GM12891 (cell line): ENCODE results near the gene DDAH2.
A peak's percentile ranks its signal among the peaks of the same experiment; 100 is the strongest.

Experiments used
- DNase-seq: peaks from one replicate; pipeline ENCODE4 v3.0.0; 2011; ENCODE audit warnings: low spot score; ENCODE audit not compliant: insufficient read length
- FAIRE-seq: peaks from 2 replicates; lab custom pipeline; 2011; peaks lifted over from hg19 to GRCh38; lab: Jason Lieb, UNC
- PAX5 ChIP-seq: IDR thresholded peaks from 2 replicates; pipeline ENCODE4 v1.6.1; 2011; ENCODE audit warnings: low read length, moderate library complexity, mild to moderate bottlenecking; ENCODE audit not compliant: insufficient read depth, severe bottlenecking
- POLR2A ChIP-seq: IDR thresholded peaks from 2 replicates; pipeline ENCODE4 v1.6.1; 2011; ENCODE audit warnings: low read depth, low read length, control low read depth
- POLR2AphosphoS5 ChIP-seq: IDR thresholded peaks from 2 replicates; pipeline ENCODE4 v1.6.1; 2011; ENCODE audit warnings: low read depth, low read length, control low read depth
- POU2F2 ChIP-seq: IDR thresholded peaks from 2 replicates; pipeline ENCODE4 v1.6.1; 2011; ENCODE audit warnings: low read depth, mild to moderate bottlenecking, control low read depth, low read length, moderate library complexity
- SPI1 ChIP-seq: IDR thresholded peaks from 2 replicates; pipeline ENCODE4 v1.6.1; 2011; ENCODE audit warnings: low read depth, low read length, control low read depth
- TAF1 ChIP-seq: IDR thresholded peaks from 2 replicates; pipeline ENCODE4 v1.6.1; 2011; ENCODE audit warnings: low read depth, low read length, control low read depth

Gene DDAH2

GRCh38 chr6:31707701-31708100, 21.4 kb downstream of the DDAH2 start:
- FAIRE-seq (no peak), DNase-seq (no peak)
- TF ChIP-seq SPI1 (no peak), PAX5 (no peak), POU2F2 (no peak), TAF1 (no peak), POLR2AphosphoS5 (no peak), POLR2A (no peak)

GRCh38 chr6:31706599-31706998, 22.5 kb downstream of the DDAH2 start, which contains the start of gene LY6G6F:
TSS of gene LY6G6F (plus strand) at chr6:31706866. CDS start at chr6:31706907, 41 bp downstream.
- FAIRE-seq = no peak
- DNase-seq = no peak
- TF ChIP-seq PAX5 = no peak
- no peak for TF ChIP-seq POLR2AphosphoS5
- TF ChIP-seq POU2F2 = no peak
- TF ChIP-seq POLR2A = no peak
- TF ChIP-seq SPI1 = no peak
- TF ChIP-seq TAF1 = no peak

GRCh38 chr6:31705931-31706330, 23.2 kb downstream of the DDAH2 start:
- TF ChIP-seq PAX5 (no peak), POLR2A (no peak), POLR2AphosphoS5 (no peak), POU2F2 (no peak), TAF1 (no peak), SPI1 (no peak)
- DNase-seq (no peak), FAIRE-seq (no peak)

- TF ChIP-seq POU2F2 (no peak; the same call in 1 of the 2 replicates), SPI1 (no peak), TAF1 (peak; percentile 47), POLR2AphosphoS5 (peak; percentile 56; the same call in 1 of the 2 replicates), POLR2A (peak; percentile 76), PAX5 (peak; percentile 31)
- FAIRE-seq (peak; percentile 98), DNase-seq (peak; percentile 96)
Measured at GRCh38 chr6:31702819-31703716, 26.0 kb downstream of the DDAH2 start, which contains the start of gene ABHD16A. TSS of gene ABHD16A (minus strand) at chr6:31703324. CDS start at chr6:31703281, 43 bp downstream.

- DNase-seq (no peak), FAIRE-seq (no peak)
- TF ChIP-seq POLR2A = no peak
- TF ChIP-seq SPI1 = no peak
- TF ChIP-seq TAF1 = no peak
- TF ChIP-seq POU2F2 = no peak
- no peak for TF ChIP-seq PAX5
- TF ChIP-seq POLR2AphosphoS5 = no peak
Measured at GRCh38 chr6:31702405-31702818, 26.7 kb downstream of the DDAH2 start.

GRCh38 chr6:31701666-31702404, 27.3 kb downstream of the DDAH2 start:
- FAIRE-seq = peak; percentile 28
- DNase-seq = no peak
- no peak for TF ChIP-seq POLR2AphosphoS5

- no peak for FAIRE-seq
- no peak for DNase-seq
- TF ChIP-seq PAX5 (no peak), POLR2A (no peak), SPI1 (no peak), POU2F2 (no peak), TAF1 (no peak)
Measured at GRCh38 chr6:31700740-31701401, 28.2 kb downstream of the DDAH2 start.

- no peak for FAIRE-seq
- TF ChIP-seq POLR2A (no peak), POU2F2 (no peak), SPI1 (no peak), TAF1 (no peak), POLR2AphosphoS5 (no peak), PAX5 (no peak)
- DNase-seq = no peak
Measured at GRCh38 chr6:31697555-31697954, 31.5 kb downstream of the DDAH2 start.
